HUDEP-2 (cell line): ENCODE results near the gene ITIH2.
"Not testable (repeated sequence)": the region's sequence is repeated elsewhere in the genome, so short reads cannot be mapped to it uniquely, and the experiment has no call there.

ENCODE experiments used
- DNase-seq, 76 experiments: peaks; one replicate each; lab custom pipeline; 2025; ENCODE audit not compliant: unreplicated experiment in 76 of 76; lab: John Stamatoyannopoulos, UW

Gene ITIH2

DNA sequence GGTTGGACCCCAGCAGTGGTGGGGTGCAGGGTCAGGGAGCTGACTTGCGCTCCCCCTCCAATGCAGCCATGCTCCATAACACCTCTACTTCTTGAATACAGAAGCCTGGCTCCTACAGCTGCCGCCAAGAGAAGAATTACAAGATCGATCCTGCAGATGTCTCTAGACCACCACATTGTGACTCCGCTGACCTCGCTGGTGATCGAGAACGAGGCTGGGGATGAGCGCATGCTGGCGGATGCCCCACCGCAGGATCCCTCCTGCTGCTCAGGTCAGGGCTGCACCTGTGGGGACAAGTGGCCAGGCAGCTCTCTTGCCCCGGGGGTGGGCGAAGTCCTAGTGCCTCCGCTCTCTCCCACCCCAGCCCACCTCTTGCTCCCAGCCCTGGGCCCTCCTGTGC, 31.7 kb downstream of the ITIH2 start:
- no peak for DNase-seq

DNA sequence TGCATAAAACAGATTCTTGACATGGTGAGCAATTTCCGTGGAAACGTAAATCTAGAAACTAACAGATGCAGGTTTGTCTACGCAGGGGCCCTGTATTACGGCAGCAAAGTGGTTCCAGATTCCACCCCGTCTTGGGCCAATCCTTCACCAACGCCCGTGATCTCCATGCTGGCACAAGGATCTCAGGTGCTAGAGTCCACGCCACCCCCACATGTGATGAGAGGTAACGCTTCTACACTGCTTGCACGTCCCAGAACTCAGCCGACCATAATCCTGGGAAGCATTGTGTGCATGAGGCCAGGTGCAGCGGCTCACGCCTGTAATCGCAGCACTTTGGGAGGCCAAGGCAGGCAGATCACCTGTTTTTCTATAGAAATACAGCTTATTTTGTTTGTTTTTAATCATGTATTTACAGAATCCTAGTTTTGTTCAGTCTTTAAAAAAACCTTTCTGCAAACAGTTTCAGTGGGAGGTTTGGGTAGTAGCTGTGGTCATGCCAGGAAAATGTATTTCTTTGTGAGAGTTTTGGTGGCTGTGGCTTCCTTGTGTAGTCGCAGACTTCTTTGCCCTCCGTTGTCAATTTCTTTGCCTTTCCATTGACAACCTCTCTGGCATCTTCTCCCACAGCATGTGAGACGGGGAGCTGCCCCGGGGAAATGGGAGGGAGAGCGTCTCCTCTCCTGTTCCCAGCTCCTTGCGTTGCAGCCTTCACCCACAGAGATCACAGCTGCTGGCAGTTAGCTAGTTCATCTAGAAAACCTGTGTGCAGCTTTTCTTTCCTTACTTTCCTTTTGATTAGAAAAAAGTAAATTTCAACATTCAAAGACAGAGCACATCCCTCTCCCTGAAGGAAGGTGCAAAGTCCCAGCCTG, 35.7 kb downstream of the ITIH2 start:
- DNase-seq: no peak

- DNase-seq: no peak
Measured at GRCh38 chr10:7744307-7744706, 41.2 kb downstream of the ITIH2 start.

GRCh38 chr10:7748637-7749036, 45.5 kb downstream of the ITIH2 start:
- DNase-seq: not testable (repeated sequence)

- no peak for DNase-seq
Measured at GRCh38 chr10:7750222-7750621, 47.1 kb downstream of the ITIH2 start.

DNA sequence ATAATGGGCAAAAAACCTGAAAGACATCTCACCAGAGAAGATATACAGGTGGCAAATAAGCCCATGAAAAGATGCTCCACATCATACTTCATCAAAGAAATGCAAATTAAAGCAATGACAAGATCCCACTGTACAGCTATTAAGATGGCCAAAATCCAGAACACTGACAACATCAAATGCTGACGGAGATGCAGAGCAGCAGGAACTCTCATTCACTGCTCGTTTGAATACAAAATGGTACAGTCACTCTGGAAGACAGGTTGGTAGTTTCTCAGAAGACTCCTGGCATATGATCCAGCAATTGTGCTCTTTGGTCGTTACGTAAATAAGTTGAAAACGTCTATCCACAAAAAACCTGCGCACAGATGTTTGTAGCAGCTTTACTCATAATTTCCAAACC, 49.1 kb downstream of the ITIH2 start:
- DNase-seq: no peak

- DNase-seq: no peak
Measured at GRCh38 chr10:7755103-7755502, 52.0 kb downstream of the ITIH2 start.

DNA sequence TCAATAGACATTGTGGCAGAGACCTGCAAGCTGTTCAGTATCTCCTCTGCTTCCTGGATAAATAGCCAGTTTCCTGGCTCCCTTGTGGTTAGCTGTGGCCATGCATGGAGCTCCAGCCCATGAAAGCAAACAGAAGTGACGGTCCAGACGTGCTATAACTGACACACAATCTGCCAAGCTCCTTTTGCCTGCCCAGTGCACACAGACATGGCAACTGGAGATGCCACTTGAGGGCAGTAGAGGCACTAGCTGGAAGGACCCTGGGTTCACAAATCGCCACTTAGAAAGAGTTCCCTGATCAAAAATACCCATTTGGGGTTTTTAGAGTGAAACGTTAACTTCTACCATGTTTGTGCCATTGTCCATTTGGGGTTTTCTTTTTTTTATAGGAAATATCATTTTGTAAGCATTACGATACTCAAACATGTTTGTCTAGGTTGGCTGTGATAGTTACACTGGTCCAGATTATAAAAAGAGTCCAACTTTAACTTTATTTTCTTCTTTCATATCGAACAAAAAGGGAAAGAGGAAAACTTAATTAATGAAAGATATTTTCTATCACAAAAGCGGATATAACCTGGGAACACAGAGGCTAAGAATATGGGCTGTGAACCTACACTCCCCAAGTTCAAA, 53.4 kb downstream of the ITIH2 start:
- DNase-seq: peak in 33 of 76 experiments; percentile 1 to 47 (median 11)

DNA sequence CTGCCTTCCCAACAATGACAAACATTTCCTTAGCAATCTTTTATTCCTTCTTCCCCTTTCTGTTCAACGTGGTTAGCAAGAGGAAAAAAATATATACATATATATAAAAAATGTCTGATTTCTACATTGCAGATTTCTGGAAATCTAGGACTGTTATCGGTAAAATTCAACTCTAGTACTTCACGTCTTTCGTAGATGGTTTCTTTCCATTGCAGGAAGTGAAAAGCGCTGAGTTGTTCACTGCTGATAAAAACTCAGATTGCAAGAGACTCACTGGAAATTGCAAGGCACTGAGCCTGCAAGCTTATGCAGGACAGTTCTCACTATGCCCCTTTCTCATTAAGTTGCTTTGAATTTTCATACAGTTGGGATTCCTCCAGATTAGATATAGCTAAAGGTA, 60.8 kb downstream of the ITIH2 start:
- no peak for DNase-seq

DNA sequence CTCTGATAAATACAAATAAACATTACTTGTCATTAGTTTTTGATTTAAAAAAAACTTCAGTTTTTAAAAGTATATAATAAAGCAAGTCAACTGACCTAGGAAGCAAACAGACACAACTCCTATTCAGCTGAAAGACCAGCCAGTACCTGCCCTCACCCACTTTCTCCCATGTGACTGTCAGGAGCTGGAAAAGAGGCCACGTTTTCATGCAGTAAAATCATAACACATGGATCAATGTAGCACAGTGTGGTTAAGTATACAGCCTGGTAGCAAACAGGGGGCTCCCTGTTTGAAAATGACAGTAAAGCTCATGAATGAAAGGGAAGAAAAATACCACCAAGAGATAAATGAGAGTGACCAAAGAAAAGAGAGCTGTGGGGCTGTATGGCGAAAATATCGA, 63.1 kb downstream of the ITIH2 start:
- DNase-seq: no peak

- no peak for DNase-seq
Measured at GRCh38 chr10:7767209-7767608, 64.1 kb downstream of the ITIH2 start.

DNA sequence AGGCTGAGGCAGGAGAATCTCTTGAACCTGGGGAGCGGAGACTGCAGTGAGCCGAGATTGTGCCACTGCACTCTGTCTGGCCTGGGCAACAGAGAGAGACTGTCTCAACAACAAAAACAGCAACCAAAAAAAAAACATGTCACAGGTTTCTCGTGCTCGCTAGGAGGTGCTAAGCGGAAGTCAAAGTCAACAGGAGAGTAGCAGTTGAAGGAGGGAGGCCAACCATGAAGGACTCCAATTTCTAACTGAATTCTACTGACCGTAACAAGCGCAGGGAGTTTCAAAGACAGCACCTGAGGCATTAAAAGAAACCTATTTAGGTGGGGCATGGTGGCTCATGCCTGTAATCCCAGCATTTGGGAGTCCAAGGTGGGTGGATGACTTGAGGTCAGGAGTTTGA, 65.3 kb downstream of the ITIH2 start:
- DNase-seq: no peak

- DNase-seq: no peak
Measured at GRCh38 chr10:7773845-7774801, 71.0 kb downstream of the ITIH2 start.

DNA sequence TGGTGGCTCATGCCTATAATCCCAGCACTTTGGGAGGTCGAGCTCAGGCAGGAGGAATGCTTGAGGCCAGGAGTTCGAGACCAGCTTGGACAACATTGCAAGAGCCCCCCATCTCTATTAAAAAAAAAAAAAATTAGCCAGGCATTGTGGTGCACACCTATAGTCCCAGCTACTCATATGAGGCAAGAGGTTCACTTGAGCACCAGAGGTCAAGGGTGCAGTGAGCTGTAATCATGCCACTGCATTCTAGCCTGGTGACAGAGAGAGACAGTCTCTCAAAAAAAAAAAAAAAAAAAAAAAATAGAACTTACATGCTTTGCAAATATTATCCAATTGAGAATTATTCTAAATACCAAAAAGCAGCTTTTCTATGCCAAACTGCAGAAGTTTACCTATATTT, 73.7 kb downstream of the ITIH2 start:
- DNase-seq: no peak

- DNase-seq: not testable (repeated sequence)
Measured at GRCh38 chr10:7782194-7782593, 79.1 kb downstream of the ITIH2 start.

- DNase-seq: no peak
Measured at GRCh38 chr10:7786430-7786829, 83.3 kb downstream of the ITIH2 start.

- peak in 1 of 76 experiments; percentile 19 for DNase-seq
Measured at GRCh38 chr10:7787150-7787856, 84.2 kb downstream of the ITIH2 start.

DNA sequence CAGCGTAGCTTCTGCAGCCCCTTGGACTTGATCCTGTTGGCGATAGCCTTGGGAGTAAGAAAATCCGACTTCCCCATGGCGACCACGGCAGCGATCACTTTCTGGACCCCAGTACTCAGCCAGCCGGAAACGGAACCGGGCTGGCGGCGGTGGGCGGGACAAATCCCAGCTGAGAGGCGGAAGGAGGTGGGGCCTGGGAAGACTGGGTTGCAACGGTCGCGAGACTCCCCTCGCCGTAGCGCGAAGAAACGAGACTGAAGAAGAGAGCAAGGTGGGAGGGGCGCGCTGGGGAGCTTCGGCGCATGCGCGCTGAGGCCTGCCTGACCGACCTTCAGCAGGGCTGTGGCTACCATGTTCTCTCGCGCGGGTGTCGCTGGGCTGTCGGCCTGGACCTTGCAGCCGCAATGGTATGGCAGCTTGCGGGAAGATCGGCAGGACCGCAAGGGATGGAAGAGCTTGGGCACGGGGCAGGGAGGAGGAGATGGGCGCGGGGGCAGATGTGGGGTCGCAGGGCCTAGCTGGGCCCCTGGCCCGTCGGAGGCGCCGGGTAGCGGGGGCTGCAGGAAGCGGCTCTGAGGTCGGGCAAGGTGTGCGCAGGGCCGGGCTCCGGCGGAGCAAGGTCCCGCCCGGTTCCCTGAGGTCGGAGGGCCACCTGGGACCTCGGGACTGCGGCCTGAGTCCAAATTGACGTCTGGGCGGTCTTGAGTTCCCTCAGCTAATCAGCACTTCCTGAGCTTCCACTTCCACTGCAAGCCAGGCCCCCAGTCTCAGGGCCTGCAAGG, 84.9 kb downstream of the ITIH2 start, which contains the start of the genes ATP5F1C and KIN:
TSS of gene ATP5F1C (plus strand) at position 321 of the 782 bp plus-strand sequence. CDS start at position 352, 31 bp downstream.
TSS of gene KIN (minus strand) at position 137 of the 782 bp plus-strand sequence. CDS start at position 77, 60 bp downstream.
- DNase-seq: peak in 75 of 76 experiments; percentile 36 to 97 (median 93)

DNA sequence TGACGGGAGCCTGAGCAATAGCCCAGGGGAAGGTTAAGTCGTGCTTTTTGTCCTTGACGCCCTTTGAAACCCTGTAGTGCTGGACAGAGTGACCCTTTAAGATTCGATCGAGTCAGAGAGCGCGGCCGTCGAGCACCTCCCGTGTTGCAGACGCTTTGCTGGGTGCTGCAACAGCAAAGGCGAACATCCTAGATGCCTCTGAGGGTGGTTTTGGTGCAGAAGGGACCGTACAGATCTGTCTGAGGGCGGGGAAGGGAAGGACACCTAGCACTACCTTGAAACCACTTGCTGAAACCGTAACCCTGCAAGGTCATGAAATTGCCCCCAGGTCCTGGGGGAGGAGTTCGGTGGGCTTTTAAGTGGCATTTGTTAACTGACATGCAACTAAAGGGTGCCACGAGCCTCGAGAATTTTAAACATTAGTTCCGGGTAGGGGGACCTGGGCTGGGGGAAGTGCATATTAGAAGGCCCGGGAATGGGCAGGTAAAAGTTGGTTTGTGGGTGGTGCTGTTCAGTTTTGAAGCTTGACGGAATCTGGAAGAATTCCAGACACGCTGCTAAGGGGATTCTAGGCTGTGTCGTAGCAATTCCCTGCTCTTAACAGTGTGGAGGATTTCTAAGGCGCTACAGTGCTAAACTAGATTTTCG, 85.6 kb downstream of the ITIH2 start:
- DNase-seq: peak in 36 of 76 experiments; percentile 3 to 50 (median 26)
